Activated CD4-positive, CD25-positive, alpha-beta regulatory T cell treated with anti-CD3 and anti-CD28 coated beads, Interleukin-2, amount 50 U/mL, for 24 hours (primary cell): Measurements from ENCODE around the gene NCS1.

Experiments used
- ATAC-seq, 2 donors: fragments of 150-1000 bp; cut with Tn5 transposase; one replicate each; pipeline ENCODE4 v1.10.0; 2021; ENCODE audit warnings: mild to moderate bottlenecking in 1 of 2, moderate library complexity in 1 of 2

Gene NCS1

DNA sequence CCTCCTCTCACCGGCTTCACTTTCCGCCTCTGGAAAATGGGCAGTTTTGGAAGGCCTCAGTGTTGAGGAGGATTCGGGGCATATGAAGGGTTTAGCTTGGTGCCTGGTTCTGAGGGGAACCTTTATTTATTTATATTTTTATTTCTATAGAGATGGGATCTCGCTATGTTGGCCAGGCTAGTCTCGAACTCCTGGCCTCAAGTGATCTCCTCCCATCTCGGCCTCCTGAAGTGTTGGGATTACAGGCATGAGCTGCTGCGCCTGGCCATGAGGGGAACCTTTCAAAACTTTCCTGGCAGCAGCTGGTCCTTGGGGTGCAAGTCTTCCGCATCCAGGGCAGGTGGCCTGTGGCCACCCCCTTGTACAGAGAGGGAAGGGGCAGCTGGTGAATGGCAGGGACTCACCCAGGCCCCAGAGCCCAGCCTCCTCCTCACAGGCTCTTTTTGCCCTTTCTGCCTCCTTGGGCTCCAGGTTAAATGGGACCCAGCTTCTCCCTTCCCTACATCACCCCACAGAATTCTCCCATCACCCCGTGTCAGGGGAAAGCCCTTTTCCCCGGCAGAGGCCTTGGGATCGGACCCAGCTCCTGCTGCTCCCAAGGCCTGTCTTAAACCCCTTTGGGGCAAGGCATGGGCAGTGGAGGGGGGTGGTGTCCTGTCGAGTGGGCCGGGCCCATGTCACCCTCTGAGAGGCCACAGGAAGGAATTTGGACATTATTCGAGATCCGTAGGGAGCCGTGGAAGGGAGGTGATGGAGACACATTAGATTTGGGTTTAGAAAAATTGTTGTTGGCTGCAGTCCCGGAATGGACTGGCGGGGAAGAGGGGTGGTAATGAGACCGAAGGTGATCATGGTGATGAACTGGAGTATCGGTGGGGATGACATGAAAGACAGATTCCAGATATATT is 5.9 kb downstream of the NCS1 start:
- no peak for ATAC-seq

DNA sequence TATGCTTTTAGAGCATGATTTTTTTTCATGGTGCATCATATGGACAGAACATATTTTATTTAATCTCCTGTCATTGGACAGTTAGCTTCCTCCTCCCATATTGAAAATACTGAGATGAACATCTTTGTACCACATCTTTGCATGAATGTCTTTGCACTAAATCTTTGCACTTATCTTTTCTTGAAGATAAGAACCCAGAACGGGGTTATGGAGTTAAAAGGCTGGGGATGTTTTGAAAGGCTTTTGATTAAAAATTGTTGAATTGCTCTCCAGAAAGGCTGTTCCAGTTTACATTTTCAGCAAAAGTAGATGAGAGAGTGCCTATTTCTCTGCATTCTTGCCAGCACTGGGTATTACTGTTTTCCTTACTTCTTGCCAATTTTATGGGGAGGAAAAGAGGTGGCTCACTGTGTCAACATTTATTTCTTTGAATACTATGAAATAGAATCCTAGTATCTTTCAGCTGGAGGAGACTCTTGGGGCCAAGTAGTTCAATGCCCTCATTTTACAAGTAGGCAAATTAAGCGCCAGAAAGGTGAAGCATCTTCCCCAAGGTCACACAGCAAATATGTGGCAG is 7.2 kb downstream of the NCS1 start:
- no peak for ATAC-seq

DNA sequence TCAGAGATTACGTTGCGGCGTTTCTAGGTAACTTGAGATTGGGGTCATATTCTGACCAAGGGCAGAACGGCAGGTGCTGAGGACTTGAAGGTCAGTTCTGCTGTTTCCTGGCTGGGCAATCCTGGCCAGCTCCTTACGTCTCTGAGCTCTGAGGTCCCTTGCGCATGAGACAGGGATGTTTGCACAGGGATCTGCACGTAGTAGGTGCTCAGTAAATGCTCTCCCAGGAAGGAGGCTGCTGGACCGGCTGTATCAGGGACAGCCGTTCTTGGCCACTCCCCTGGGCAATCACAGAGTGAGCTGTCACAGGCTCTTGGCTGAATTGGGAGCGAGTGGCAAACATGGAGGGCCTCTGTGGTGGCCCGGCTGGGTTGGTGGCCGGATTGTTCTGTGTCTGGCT is 8.3 kb downstream of the NCS1 start:
- ATAC-seq: no peak

DNA sequence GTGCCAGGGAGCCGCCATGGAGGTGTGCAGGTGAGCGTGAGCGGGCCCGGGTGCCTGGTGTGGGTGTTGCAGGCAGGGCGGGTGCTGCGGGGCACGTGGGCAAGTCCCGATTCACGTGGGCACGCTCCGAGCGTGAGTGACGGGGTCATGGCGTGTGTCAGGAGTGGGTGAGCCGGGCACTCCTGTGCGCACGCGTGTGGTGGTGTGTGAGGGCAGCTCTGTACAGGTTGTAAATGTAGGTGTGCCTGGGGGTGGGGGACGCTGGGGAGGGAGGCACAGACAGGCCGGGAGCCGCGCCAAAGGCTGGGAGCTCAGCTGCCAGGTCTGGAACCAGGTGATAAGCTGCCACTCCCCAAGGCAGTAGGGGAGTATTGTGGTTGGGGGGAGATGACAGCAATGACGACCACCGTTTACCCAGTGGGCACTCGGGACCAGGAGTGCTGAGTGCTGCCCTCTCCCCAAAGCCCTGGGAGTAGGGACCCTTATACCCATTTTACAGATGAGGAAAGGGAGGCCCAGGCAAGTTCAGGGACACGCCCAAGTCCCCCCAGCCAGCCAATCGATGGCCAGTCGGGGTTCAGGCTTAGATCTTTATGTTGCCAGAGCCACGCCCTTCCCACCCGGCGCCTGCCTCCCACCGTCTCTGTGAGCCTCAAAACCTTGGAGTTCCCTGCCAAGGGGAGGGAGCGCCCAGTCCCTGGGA is 9.6 kb downstream of the NCS1 start:
- ATAC-seq: no peak

DNA sequence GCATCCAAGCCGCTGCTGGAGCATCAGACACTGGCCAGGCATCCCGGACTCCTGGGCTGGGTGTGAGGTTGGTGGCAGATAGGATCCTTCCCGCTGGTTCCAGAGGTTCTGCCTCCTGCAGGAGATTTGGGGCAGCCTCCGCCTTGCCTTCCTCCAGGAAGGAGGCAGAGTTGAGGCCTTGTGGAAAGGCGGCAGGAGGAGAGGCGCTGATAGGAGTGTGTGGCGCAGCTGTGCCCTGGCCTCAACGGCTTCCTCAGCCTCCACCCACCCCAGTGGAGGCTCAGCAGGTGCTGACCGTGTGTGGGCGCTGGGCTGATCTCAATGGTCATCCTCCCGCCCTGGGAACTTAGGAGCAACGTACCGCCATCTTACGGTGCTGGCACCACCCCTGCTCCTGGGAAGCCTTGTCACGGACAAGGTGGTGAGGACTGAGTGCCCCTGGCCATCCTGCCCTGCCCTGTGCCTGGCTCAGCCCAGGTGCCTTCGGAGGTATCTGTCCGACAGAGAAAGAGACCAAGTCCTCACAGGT is 10.2 kb downstream of the NCS1 start:
- ATAC-seq: no peak

DNA sequence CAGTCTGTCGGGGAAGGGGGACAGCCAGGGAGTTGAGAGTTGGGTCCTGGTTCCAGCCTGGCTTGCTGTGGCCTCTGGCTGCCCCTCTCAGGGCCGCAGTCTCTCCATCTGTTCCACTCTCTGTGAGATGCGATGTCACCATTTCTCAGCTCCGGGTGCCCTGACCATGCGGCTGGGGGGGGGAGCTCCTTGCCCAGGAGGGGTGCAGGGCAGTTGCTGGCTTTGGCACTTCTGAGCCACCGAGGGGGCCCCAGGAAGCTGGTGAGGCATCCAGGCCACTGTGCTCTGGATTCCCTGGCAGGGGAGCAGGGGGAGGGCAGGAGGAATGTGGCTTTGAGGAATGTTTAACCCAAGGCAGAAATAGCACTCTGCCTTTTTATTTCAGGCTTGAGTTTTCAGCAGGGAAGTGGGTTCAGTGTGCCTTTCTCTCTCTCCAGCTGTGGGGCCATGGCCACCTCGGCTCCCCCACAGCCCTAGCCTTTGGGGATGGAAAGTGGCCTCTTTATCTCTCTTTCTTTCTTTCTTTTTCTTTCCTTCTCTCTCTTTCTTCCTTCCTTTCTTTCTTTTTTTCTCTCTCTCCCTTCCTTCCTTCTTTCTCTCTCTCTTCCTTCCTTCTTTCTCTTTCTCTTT is 11.0 kb downstream of the NCS1 start:
- no peak for ATAC-seq

DNA sequence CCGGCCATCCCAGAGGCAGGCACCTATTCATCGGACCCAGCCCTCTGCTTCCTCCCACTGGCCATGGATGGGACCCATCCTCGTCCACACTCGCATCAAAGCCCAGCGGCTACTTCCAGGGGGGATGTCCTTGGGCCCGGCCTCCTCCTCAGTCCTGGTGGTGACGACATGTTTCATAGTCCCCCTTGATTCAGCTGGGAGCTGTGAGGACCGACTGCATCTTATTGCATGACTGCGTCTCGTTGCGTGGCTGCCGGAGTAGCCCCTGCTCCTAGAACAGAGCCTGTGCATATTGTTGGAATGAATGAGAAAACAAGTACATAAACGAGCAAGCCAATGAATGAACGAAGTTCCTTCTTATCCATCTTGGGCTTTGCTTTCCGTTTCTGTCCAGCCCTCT is 12.8 kb downstream of the NCS1 start:
- no peak for ATAC-seq

DNA sequence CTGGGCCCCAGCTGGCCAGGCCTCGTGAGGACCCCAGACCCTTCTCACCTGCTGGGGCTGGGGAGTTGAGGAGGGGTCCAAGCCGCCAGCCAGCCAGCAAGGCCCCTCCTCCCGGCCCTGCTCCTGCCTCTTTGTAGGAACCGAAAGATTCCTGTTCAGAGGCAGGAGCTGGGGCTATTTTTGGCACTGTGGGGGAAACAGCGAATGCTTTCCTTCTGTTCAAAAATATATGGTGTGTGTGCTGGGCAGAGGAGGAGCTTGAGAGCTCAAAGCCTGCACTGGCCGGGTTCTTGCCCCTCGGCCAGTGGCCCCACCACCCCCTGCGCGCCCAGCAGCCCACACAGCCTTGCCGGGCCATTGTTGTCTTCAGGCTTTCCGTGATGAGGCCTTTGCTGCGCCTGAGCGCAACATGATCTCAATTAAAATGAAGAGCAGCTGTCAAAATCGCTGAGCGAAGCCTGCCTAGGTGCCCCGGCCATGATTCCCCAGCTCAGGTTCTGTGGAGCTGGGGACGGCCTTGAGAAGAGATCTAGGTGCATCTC is 13.4 kb downstream of the NCS1 start:
- ATAC-seq: no peak

DNA sequence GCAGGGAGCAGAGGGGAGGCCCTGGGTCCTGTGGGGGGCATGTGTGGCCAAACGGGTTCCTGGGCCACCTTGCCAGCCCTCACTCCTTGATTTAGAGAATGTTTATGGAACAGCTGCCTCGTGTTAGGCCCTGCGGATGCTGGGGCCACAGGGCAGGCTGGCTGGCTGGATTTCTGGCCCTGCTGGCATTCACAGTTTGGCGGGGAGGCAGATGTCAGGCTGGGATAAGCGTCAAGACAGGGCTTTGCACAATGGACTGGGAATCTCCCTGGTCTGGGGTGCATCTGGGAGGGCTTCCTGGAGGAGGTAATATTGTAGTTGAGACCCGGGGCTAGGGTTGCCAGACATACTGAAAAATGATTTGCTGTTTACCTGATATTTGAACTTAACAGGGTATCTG is 13.8 kb downstream of the NCS1 start:
- no peak for ATAC-seq

DNA sequence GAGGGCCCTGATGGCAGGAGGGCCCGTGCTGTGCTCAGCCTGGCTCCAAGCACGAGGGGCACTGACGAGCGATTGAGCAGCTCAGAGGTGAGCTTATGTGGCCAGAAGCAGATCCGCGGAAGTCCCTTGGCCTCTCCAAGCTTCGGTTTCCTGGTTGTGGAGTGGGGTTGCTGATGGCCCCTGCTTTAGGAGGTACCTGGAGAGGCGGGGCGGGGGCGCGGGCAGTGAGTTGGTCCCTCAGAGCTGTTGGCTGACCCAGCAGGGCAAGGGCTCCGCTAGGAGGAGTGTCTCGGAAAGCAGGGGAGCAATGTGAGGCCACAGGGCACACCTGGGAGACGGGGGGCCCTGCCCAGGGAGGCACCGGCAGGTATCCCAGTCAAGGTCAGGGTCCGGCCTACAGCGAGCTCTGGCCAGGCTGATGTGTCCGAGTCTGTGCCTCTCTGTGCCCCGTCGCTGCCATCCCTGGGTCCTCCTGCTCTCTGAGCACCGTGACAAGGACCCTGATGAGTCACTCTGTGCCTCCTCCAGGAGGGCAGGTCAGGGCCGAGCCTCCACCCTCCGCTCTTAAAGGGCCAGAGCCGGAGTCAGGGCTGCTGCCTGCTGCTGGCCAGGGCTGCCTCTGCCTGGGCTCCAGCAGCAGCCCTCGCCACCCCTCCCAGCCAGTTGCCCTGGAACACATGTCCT is 14.8 kb downstream of the NCS1 start:
- peak; percentile 71 to 74 for ATAC-seq

DNA sequence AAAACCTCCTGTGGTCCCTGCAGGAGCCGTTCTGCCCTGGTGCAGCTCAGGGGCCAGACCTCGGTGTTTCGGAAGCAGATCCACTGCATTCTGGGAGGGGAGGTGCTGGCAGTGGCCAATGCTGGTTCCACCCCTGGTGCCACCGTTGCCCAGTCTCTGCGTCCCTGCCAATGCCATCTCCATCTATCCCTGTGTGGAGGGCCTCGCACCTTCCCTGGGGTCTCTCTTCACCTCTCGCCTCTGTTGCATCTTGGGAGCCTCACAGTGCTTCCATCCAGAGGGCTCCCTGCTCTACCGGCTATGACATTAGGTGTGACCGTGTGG is 15.3 kb downstream of the NCS1 start:
- no peak for ATAC-seq

DNA sequence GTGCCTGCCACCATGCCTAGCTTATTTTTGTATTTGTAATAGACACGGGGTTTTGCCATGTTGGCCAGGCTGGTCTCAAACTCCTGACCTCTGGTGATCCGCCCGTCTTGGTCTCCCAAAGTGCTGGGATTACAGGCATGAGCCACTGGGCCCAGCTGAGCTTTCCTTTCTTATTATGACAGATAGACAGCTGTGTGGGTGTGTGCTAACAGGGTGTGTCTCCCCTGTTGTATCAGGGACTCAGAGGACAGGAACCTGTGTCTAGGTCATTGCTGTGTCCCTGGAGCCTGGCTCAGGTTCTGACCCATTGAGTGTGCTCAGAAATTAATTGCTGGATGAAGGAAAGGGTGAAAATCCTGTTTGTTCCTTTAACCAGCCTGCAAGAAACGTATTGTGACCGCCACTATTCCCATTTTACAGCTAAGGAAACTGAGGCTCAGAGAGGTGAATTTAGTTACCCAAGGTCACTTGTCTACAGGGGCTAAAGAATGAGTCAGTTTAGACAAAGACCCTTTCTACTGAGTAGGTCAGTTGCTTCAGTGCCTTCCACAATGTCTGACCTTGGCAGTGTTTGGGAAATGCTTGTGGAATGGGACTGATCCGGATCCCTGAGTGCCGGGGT is 16.8 kb downstream of the NCS1 start:
- no peak for ATAC-seq

DNA sequence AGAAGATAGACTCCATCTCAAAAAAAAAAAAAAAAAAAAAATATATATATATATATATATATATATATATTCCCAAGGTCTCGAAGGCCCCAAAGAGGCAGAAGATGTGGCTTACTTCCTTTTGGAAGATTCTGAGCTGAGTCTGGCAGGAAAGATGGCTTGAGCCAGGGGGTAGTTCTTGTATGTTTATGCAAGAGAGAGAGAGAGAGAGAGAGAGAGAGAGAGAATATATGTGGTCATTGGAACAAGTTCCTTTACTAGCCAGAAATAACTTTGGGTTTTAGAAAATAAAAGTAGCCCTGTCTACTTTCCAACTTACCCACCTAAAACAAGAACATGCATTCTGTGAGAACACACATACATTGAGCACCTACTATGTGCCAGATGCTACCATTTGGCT is 17.6 kb downstream of the NCS1 start:
- no peak for ATAC-seq

DNA sequence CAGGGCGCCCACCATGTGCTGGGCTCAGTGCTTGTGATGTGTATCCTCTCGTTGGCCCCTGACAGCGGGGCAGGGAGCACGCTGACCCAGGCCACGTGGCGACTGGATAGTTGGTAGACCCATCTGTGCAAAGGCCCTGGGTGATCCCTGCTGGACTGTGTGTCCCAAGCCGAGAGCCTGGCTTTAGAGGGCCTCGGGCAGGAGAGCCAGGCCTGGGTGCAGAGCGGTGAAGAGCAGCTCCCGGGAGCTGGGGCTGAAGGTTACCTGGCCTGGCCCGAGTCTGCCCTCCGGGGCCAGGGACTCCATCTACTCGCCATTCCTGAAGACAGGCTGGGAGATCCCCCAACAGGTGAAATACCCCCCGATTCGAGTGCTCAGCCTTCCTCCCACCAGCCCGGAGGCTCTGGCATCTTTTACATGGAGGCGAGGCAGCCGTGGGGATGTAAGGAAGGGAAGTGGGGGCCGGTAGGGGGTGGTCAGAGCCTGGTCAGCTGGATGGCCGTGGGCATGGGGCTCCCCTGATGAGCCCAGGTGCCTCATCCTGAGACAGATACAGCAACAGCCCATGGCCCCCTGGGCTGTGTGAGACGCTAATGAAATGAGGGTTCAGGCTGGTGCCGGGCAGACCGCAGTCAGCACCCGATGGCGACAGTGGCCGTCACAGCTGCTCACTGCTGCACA is 19.0 kb downstream of the NCS1 start:
- no peak for ATAC-seq

DNA sequence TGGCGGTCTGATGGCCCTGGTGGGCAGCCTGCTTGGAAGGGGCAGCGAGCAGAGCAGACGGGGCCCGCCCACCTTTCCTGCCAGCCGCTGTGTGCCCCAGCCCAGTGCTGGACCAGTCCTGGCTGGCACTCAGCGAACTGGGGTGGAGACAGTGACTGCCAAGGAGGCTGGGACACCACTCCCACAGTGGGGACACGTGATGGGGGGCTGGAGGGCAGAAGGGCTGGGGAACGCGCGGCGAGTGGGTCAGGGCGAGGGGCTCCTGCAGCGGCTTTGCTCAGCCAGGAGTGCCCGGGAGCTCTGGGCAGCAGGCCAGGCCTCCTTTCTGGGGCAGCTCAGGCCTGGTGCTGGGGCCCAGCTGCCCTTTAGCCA is 19.5 kb downstream of the NCS1 start:
- no peak for ATAC-seq

DNA sequence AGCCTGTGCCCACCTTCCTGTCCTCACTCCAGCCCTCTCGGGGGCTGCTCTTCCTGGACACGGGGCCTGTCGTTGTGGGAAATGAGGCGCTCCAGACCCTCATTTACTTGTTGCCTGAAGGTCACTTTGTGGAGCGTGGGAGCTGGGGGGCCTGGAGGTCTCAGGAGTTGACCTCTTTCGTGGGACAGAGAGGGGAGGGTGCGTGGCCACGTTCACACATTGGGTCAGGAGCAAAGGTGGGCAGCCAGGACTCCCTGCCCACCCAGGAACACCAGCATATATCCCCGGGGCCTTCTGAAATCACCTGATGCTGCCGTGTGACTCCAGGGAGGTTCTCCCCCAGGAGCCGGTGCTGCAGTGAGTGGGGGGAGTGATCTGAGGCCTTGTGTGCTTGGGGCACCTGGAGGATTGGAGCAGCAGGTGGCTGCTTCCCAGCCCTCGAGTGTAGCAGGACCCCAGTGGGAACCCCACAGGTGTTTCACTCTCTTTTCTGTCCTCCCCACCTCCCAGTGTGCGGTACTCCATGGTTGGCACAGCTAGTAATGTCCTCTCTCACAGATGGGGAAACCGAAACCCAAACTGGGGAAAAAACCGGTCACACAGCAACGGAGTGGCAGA is 20.3 kb downstream of the NCS1 start:
- no peak for ATAC-seq

DNA sequence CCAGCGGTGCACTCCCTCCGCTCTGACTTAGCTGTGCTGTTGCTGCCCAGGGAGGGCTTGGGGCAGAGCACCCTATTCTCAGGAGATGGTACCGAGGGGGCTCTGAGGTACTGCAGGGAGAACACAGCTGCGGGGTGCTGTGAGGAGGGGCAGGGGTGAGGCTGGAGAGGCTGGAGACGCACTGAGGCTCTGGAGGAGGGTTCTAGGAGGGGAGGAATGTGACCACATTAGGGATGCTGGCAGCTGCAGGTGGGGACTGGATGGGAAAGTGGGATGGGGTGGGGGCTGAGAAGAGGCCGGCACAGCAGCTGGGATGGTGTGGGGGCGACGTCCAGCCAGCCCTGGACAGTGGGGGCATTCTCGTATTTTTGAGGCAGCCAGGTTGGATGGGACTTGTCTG is 20.9 kb downstream of the NCS1 start:
- no peak for ATAC-seq

DNA sequence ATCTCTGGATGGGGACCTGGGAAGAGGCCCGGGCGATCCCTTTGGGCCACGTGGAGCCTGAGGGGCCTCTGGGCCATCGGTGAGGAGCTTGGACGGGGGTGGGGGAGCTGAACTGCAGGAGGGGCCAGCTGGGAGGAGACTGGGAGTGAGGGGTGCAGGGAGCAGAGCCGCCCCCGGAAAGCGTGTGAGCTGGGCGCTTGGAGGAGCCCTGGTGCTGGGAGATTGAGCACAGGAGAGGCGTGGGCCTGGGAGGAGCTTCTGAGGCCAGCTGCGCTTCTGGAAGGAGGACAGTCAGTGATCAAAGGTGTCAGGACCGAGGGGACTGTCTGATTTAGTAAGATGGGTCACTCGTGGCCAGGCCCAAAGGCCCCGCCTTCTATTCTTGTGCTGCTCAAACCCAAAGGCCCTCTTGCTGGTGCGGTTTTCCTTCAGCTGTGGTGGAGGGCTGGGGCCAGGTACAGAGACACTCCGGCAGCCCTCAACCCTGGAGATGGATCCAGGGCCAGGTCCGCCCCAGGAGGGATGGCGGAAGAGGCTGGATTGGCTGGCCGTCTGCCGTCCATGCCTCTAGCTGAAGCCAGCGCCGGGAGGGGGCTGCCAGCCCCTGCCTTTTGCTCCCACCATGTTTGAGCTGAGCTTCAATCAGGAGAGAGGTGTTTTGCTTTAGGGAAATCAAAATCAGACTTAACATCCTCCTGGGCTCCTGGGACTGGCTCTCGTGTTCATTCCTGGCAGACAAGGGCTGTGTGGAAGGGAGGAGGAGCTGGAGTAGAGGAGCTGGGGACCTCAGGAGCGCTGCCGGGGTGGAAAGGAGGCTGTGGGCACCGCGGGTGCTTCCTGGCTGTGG is 21.6 kb downstream of the NCS1 start:
- no peak for ATAC-seq

DNA sequence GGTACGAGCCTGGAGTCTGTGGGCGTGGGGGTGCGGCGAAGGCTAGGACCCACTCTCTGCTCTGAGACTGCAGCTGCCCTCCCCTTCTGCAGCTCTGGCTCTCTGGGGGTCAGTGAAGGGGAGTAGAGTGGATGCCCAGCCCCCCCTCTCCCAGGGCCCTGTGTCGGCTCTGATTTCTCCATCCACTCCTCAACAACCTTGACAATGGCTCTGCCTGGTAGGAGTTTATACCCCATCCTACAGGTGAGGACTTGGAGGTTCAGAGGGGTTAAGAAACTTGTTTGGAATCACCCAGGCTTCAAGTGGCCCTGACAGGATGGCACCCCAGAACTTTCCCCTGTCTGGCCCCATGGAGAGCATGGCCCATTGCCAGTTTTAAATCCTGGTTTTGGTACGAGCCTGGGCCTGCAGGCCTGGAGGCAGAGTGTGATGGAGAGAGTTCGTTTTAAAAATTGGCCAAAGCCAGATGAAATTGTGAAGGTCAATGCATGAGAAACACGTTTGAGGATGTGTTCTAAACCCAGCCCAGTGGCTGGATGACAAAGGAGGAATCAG is 22.3 kb downstream of the NCS1 start:
- ATAC-seq: no peak

DNA sequence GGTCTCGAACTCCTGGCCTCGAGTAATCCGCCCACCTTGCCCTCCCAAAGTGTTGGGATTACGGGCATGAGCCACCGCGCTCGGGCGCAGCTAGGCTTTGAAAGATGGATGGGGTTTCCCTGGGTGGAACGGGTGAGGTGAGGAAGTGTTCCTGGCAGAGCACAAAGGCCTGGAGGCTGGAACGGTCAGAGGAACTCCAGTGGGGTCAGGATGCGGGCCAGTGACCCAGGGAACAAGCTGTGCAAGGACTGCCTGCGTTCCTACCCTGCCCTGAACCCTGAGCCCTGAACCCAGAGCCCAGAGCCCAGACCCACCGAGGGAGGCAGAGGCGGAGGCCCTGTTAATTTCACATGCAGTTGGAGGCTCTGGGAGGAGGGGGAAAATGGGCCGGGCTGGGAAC is 23.4 kb downstream of the NCS1 start:
- ATAC-seq: no peak
